ENCODE data around the gene CDS2. TPM values are rescaled to one million over a fixed set of nuclear protein-coding genes. Genes with fewer than 3 reads are reported as not detected.

Gene CDS2
- polyA plus RNA-seq, 1 donor from 2014 or later, result 66.7 TPM

DNA sequence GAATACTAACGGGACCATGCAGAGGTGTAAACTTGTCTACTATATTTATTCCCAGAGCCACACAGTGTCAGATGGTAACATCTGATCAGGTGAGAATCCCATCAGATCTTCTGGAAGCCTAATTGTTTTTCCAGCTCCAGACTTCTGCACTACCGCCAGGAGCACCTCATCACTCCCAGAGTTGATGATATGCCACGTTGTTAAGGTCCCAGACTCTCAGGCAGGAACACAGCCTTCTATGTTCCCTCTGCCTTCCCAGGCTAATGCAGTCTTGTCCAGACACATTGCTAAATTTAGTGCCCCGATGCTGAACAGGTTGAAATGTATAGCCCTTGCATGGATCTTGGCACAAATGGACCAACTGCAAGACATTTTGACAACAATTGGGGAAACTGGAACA, 103.7 kb downstream of the CDS2 start:
- Histone ChIP-seq H2AFZ (ENCODE audit: low read depth, low read length) (no peak overlapping the region), H3K9me2 (ENCODE audit: insufficient read depth, low read length) (no peaks in the 10 kb centered on the region), H3K79me2 (replicated peaks; ENCODE audit: insufficient read depth, low read length) (no peaks in the 10 kb centered on the region), H3F3A (ENCODE audit: insufficient read depth, low read length, poor library complexity, severe bottlenecking) (no peaks in the 10 kb centered on the region), H3K4me2 (ENCODE audit: low read length) (no peak overlapping the region), H4K20me1 (ENCODE audit: insufficient read depth) (no peaks in the 10 kb centered on the region), H3K9ac (ENCODE audit: low read length) (no peak overlapping the region), H3K36me3 (ENCODE audit: insufficient read depth, low read length) (no peaks in the 10 kb centered on the region), H3K9me3 (ENCODE audit: low read length) (no peaks in the 10 kb centered on the region), H3K4me3 (ENCODE audit: low read length) (no peak overlapping the region), H3K27me3 (ENCODE audit: insufficient read depth, low read depth, low read length) (no peaks in the 10 kb centered on the region), H3K27ac (ENCODE audit: low read length) (no peak overlapping the region)
- TF ChIP-seq, protein P1, sequence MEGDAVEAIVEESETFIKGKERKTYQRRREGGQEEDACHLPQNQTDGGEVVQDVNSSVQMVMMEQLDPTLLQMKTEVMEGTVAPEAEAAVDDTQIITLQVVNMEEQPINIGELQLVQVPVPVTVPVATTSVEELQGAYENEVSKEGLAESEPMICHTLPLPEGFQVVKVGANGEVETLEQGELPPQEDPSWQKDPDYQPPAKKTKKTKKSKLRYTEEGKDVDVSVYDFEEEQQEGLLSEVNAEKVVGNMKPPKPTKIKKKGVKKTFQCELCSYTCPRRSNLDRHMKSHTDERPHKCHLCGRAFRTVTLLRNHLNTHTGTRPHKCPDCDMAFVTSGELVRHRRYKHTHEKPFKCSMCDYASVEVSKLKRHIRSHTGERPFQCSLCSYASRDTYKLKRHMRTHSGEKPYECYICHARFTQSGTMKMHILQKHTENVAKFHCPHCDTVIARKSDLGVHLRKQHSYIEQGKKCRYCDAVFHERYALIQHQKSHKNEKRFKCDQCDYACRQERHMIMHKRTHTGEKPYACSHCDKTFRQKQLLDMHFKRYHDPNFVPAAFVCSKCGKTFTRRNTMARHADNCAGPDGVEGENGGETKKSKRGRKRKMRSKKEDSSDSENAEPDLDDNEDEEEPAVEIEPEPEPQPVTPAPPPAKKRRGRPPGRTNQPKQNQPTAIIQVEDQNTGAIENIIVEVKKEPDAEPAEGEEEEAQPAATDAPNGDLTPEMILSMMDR (IDR thresholded peaks at IDR 0.05; ENCODE audit: poor library complexity, severe bottlenecking), result no peak
- no peak for TF ChIP-seq RAD21 (conservative IDR thresholded peaks at IDR 0.05)

DNA sequence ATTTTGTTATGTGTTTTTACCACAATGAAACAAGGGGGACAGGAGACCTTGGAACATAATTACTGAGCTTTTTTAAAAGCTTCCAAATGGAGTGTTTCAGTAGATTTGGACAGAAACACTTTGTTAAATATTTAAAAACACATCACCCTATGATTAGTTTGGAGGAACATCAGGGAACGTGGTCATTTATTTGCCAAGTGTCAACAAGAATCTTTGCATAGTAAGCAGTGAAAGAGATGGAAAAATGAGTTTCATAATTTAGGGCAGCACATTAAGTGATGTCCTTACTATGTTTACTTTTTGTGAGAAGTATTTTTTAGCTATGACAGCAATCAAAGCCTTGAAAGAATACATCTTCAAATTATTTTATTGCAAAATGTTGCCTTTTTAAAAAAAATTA, 107.3 kb downstream of the CDS2 start:
- Histone ChIP-seq H3F3A (ENCODE audit: insufficient read depth, low read length, poor library complexity, severe bottlenecking) (no peaks in the 10 kb centered on the region), H3K27me3 (ENCODE audit: insufficient read depth, low read depth, low read length) (no peaks in the 10 kb centered on the region), H2AFZ (ENCODE audit: low read depth, low read length) (no peak overlapping the region), H3K27ac (ENCODE audit: low read length) (no peak overlapping the region), H3K9me3 (ENCODE audit: low read length) (no peaks in the 10 kb centered on the region), H3K36me3 (ENCODE audit: insufficient read depth, low read length) (no peaks in the 10 kb centered on the region), H3K4me3 (ENCODE audit: low read length) (no peak overlapping the region), H3K79me2 (replicated peaks; ENCODE audit: insufficient read depth, low read length) (no peaks in the 10 kb centered on the region), H3K4me2 (ENCODE audit: low read length) (no peak overlapping the region), H3K9me2 (ENCODE audit: insufficient read depth, low read length) (no peaks in the 10 kb centered on the region), H4K20me1 (ENCODE audit: insufficient read depth) (no peaks in the 10 kb centered on the region), H3K9ac (ENCODE audit: low read length) (no peak overlapping the region)
- TF ChIP-seq, protein P2, sequence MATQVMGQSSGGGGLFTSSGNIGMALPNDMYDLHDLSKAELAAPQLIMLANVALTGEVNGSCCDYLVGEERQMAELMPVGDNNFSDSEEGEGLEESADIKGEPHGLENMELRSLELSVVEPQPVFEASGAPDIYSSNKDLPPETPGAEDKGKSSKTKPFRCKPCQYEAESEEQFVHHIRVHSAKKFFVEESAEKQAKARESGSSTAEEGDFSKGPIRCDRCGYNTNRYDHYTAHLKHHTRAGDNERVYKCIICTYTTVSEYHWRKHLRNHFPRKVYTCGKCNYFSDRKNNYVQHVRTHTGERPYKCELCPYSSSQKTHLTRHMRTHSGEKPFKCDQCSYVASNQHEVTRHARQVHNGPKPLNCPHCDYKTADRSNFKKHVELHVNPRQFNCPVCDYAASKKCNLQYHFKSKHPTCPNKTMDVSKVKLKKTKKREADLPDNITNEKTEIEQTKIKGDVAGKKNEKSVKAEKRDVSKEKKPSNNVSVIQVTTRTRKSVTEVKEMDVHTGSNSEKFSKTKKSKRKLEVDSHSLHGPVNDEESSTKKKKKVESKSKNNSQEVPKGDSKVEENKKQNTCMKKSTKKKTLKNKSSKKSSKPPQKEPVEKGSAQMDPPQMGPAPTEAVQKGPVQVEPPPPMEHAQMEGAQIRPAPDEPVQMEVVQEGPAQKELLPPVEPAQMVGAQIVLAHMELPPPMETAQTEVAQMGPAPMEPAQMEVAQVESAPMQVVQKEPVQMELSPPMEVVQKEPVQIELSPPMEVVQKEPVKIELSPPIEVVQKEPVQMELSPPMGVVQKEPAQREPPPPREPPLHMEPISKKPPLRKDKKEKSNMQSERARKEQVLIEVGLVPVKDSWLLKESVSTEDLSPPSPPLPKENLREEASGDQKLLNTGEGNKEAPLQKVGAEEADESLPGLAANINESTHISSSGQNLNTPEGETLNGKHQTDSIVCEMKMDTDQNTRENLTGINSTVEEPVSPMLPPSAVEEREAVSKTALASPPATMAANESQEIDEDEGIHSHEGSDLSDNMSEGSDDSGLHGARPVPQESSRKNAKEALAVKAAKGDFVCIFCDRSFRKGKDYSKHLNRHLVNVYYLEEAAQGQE (IDR thresholded peaks at IDR 0.05; ENCODE audit: borderline replicate concordance), result no peak
- TF ChIP-seq TAF1 (IDR thresholded peaks at IDR 0.05; ENCODE audit: low read depth) (no peak), MXI1 (conservative IDR thresholded peaks at IDR 0.05; ENCODE audit: poor library complexity, severe bottlenecking) (no peak), SMC3 (conservative IDR thresholded peaks at IDR 0.05; ENCODE audit: poor library complexity) (no peak), EZH2 (IDR thresholded peaks at IDR 0.05; ENCODE audit: borderline replicate concordance, insufficient read depth, low read length, poor library complexity, severe bottlenecking) (no peak)

DNA sequence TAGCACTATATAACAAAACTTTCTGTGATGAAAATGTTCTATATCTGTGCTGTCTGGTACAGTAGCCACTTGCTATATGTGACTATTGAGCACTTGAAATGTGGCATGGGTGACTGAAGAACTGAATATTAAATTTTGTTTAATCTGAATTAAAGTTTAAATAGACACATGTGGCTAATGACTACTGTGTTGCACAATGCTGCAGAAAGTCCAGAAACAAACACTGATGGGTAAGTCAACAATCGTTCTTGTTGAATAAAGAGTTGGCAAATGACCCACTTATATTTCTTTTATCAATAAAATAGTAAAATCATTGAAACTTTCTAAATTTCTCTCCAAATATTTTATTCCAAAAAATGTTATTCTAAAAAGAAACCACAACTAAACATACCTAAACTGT, 108.2 kb downstream of the CDS2 start:
- H3K36me3 ChIP-seq (ENCODE audit: insufficient read depth, low read length), result no peaks in the 10 kb centered on the region
- TF ChIP-seq SMC3 (conservative IDR thresholded peaks at IDR 0.05; ENCODE audit: poor library complexity) (no peak), MXI1 (conservative IDR thresholded peaks at IDR 0.05; ENCODE audit: poor library complexity, severe bottlenecking) (no peak), EP300 (conservative IDR thresholded peaks at IDR 0.05; ENCODE audit: poor library complexity, severe bottlenecking) (no peak), TAF1 (IDR thresholded peaks at IDR 0.05; ENCODE audit: low read depth) (no peak), POLR2AphosphoS5 (IDR thresholded peaks at IDR 0.05) (no peak)
- TF ChIP-seq, protein P1 (IDR thresholded peaks at IDR 0.05; ENCODE audit: poor library complexity, severe bottlenecking), result no peak
- H3K27ac ChIP-seq (ENCODE audit: low read length), result no peak overlapping the region

More for the DNA sequence above, 108.2 kb downstream of the CDS2 start:
- Histone ChIP-seq H2AFZ (ENCODE audit: low read depth, low read length) (no peak overlapping the region), H3K9me2 (ENCODE audit: insufficient read depth, low read length) (no peaks in the 10 kb centered on the region), H4K20me1 (ENCODE audit: insufficient read depth) (no peaks in the 10 kb centered on the region), H3K79me2 (replicated peaks; ENCODE audit: insufficient read depth, low read length) (no peaks in the 10 kb centered on the region), H3F3A (ENCODE audit: insufficient read depth, low read length, poor library complexity, severe bottlenecking) (no peaks in the 10 kb centered on the region), H3K27me3 (ENCODE audit: insufficient read depth, low read depth, low read length) (no peaks in the 10 kb centered on the region), H3K9ac (ENCODE audit: low read length) (no peak overlapping the region), H3K9me3 (ENCODE audit: low read length) (no peaks in the 10 kb centered on the region), H3K4me2 (ENCODE audit: low read length) (no peak overlapping the region), H3K4me3 (ENCODE audit: low read length) (no peak overlapping the region)
